G401 (cell line): ENCODE results near the gene MFSD6. TPM values are rescaled to one million over a fixed set of nuclear protein-coding genes. Genes with fewer than 3 reads are reported as not detected.
"Not testable (repeated sequence)": the region's sequence is repeated elsewhere in the genome, so short reads cannot be mapped to it uniquely, and the experiment has no call there.

Experiments
- DNase-seq: peaks from one replicate; pipeline ENCODE4 v3.0.0-alpha.2; 2015; ENCODE audit warnings: low spot score
- in situ Hi-C: cut with HindIII; loops from 2 replicates; pipeline ENCODE4 v1.10.0; 2016; ENCODE audit warnings: low sequenced_read_pairs, mixed read lengths
- total RNA-seq: library from RNA; depleted of rRNA; stranded (reverse); fragments of >200 nt; shearing (Covaris generic); gene quantifications from 2 replicates; pipeline ENCODE4 v1.2.3, GENCODE V29; 2014; rRNA removed

The MFSD6 gene
- 0.71 TPM in 1 of 2 replicates, not detected in the other for total RNA-seq

GRCh38 chr2:190407662-190408537 is at the start of gene MFSD6:
TSS of gene MFSD6 (plus strand) at chr2:190408355. CDS start at chr2:190436030, 27,675 bp downstream.
- DNase-seq = peak; percentile 64
- in situ Hi-C loops = no loop called here

DNA sequence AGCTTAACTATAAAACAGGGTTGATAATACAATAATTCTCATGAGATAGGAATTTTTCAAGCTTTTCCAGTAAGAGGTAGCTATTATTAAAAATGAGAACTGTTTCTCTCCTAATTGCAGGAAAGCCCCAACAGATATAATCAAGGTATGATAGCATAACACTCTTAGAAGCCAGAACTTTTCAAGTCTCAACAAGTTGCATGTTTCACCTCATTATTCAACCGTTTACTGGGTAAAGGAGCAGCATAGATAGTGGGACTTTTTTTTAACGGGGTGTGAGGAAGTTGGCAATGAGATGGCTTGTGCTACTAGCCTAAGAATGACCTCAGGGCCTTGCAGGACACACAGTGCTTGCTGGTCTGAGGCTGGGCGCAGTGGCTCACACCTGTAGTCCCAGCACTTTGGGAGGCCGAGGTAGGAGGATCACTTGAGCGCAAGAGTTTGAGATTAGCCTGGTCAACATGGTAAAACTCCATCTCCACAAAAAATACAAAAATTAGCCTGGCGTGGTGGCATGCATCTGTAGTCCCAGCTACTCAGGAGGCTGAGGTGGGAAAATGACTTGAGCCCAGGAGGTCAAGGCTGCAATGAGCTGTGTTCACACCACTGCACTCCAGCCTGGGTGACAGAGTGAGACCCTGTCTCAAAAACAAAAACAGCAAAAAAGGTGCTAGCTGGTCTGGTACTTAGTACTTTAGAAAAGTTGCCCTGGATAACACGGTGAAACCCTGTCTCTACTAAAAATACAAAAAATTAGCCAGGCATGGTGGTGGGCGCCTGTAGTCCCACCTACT is 49.3 kb upstream of the MFSD6 start:
- DNase-seq, in situ Hi-C loops: not testable (repeated sequence)

GRCh38 chr2:190360561-190360960 is 47.6 kb upstream of the MFSD6 start:
- DNase-seq = no peak
- in situ Hi-C loops = no loop called here

DNA sequence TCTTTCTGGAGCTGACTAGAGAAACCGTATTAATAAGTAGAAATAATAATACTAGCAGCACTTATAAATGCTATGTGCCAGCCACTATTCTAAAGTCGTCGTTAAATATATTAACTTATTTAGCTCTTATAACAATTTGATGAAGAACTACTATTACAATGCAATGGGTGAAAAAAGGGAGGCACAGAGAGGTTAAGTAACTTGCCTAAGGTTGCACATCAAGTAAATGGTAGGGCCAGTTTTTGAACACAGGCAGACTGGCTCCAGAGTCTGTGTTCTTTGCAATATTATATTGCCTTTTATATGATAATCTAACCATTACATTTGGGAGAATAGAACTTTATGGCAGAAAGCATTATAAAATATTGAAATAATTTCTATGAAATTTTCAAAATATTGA is 47.2 kb upstream of the MFSD6 start:
- DNase-seq = no peak

DNA sequence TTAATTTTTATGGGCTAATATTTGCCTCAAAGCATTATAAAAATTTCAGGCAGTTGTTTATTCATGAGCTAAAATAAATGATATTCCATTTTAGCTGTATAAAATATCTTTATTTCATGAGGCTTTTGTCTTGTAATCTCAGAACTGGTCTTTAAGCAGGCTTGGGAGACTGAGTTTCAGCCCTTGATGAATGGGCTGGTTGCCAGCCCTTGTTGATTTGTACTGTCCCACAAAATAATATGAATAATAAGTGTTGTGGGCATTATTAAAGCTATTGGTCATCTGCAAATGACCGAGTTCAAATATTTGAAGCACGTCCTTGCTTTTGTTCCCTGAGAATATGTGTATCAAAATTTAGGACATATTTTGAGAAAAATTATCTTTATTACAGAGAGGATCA is 46.6 kb upstream of the MFSD6 start:
- in situ Hi-C loops = no loop called here
- no peak for DNase-seq

More for the DNA sequence above, 47.2 kb upstream of the MFSD6 start:
- in situ Hi-C loops = no loop called here

DNA sequence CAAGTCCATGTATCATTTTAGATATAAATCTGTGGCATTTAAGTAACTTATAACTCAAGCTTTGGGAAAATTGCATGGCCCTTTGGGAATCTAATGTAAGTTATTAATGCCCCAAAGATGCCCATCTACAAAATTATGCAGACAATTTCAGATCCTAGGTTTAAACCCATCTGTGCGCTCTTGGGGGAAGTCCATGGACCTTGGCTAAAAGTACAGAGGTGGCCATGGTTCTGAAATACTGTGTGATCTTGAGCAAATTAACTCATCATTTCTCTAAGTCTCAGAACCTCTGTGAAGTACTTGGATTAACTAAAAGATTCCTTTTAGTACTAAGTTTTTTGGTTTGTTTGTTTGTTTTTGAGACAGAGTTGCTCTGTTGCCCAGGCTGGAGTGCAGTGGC is 45.3 kb upstream of the MFSD6 start:
- in situ Hi-C loops = no loop called here
- DNase-seq = no peak

GRCh38 chr2:190365499-190366204 is 42.5 kb upstream of the MFSD6 start:
- no peak for DNase-seq
- in situ Hi-C loops = no loop called here

GRCh38 chr2:190366248-190366753 is 41.9 kb upstream of the MFSD6 start:
- DNase-seq = no peak
- in situ Hi-C loops = no loop called here

- DNase-seq = no peak
- in situ Hi-C loops = no loop called here
Observed at GRCh38 chr2:190367091-190367490, 41.1 kb upstream of the MFSD6 start.

- in situ Hi-C loops = no loop called here
- DNase-seq = no peak
Observed at GRCh38 chr2:190369635-190370034, 38.5 kb upstream of the MFSD6 start.

GRCh38 chr2:190376083-190376482 is 32.1 kb upstream of the MFSD6 start:
- DNase-seq = no peak
- in situ Hi-C loops = no loop called here

DNA sequence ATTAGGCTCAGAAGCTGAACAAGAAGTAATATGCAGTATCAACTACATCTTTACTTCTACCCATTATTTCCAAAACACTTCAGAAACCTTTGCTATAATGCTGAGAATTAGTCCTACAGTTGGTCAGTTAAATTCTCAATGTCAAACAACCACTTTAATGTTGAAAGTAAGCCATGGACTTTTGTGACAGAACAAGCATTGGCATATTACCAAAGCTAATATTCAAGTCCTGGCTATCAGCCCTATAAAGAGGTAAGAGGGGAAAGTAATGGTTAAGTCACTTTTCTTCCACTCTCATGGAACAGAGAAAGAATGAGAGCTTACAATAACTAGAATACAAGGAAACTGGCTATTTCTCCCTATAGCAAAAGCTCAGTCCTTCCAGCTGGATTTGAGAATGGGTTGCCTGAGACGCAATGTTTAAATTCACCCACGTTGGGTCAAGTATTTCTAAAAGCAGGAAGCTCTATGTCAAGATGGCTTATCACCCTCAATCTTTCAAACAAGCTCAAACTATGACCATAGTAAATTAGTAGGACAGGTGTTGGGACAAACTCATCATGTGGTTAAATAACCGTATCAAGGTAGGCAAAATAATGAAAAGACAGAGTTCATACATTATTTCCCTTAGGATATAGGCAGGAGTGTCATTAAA is 31.4 kb upstream of the MFSD6 start:
- no peak for DNase-seq
- in situ Hi-C loops = no loop called here

GRCh38 chr2:190378880-190379237 is 29.3 kb upstream of the MFSD6 start:
- no peak for DNase-seq
- in situ Hi-C loops = no loop called here

GRCh38 chr2:190379249-190379964 is 28.7 kb upstream of the MFSD6 start:
- no peak for DNase-seq
- in situ Hi-C loops = no loop called here

DNA sequence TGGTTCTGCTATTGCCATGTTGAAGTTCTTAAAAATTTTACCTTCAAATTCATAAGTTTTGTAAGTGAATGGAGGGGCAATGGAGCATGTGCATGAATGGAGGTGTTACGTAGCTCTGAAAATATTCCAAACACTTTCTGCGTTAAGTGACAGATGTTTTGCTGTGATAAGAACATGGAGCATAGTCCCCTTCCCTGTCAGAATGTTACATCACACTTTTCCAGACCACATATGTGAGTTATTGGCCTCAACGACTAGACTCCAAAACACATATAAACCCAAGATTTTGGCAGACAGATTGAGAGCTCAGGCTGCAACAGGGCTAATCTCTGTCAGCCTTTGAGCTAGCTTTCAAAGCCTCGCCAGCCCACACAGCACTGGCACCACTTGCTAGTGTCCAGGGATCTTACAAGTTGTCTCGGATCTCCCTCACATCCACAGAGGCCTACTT is 27.2 kb upstream of the MFSD6 start:
- in situ Hi-C loops = no loop called here
- no peak for DNase-seq

DNA sequence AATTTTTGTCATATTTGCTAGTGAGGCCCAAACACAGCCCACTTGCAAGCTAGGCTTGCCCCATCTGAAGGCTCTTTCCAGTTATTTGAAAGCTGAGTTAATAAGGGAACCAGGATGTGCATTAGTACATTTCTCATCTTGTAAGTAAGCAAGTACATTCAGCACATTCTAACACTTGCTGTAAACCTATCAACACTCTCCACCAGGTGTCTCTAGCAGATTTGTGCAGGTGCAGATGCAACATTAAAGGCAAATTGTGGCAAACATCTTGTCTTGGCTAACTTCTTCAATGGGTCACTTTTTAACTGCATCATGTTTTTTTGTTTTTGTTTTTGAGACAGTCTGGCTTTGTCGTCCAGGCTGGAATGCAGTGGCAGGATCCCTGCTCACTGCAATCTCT is 25.3 kb upstream of the MFSD6 start:
- DNase-seq = peak; percentile 87
- in situ Hi-C loops = no loop called here

DNA sequence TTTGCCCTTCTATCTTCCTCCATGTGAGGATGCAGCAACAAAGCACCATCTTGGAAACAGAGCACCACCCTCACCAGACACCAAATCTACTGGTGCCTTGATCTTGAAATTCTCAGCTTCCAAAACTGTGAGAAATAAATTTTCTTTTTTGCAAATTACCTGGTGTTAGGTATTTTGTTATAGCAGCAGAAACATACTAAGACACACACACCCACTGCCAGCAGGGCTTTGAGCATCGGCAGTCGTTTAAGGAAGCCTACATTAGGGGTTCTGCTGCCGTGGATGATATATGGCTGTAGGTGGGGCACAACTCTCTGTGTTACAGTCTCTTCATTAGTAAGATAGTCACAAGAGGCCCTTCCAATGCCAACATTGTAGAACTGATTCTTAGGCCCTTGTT is 20.7 kb upstream of the MFSD6 start:
- DNase-seq = no peak
- in situ Hi-C loops = no loop called here

DNA sequence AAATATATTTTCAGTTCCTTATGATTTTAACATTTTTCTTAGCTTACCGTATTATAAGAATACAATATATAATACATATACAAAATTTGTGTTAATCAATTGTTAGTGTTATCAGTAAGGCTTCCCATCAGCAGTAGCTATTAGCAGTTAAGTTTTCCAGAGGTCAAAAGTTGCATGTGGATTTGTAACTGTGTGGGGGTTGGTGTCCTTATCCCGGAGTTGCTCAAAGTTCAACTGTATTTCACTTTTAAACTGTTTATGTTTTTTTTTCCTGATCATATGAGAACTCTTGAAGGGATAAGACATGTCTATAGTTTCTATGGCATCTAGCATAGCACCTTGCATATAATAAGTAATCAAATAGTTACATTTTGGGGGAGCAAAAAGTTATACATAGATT is 11.9 kb upstream of the MFSD6 start:
- in situ Hi-C loops = no loop called here
- no peak for DNase-seq
